ENCODE data around the gene IGIP.

The IGIP gene

DNA sequence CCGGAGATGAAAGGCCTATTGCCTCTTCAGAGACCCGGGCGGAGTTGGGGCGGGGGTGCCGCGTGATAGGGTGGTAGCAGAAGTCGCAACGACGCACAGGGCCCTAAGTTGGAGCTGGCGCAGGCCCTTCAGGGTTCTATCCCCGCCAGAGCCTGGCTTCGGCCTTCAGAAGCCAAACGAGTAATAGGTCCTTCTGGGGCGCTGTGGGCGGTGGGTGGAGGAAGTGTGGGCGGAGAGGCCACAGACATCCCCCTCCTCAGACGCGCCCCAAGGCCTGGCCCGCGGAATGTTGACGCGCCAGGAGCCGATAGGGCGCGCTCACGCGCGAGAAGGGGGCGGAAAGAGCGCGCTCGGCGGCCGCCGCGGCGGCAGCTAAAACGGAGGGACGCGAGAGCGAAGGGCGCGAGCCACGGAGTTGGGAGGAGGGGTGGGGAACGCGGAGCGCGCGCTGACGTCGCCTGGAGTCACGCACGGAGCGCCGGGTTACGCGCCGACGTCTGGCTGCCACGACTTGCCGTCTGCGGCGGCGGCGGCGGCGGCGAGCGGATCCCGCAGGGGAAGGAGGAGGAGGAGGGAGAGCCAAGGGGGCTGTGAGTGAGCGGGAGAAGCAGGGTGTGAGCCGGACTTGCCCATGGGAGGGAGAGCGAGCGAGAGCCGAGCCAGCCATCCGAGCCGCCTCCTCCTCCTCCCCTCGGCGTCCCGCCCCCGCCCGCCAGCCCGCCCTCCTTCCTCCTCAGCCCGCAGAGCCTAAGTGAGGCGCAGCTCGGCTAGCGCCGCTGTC, 18.2 kb upstream of the IGIP start:
- Mint-ChIP-seq H3K27ac (peak overlapping the region; percentile 99), H3K36me3 (no peaks in the 10 kb centered on the region), H3K9me3 (no peaks in the 10 kb centered on the region), H3K4me3 (peak overlapping the region; percentile 95), H3K27me3 (no peaks in the 10 kb centered on the region), H3K4me1 (peaks cover 23% of the 10 kb centered on the region)
- ATAC-seq (ENCODE audit: low read depth) (peak; percentile 84), DNase-seq (ENCODE audit: low spot score in 2 of 2) (peak; percentile 91 to 93)

DNA sequence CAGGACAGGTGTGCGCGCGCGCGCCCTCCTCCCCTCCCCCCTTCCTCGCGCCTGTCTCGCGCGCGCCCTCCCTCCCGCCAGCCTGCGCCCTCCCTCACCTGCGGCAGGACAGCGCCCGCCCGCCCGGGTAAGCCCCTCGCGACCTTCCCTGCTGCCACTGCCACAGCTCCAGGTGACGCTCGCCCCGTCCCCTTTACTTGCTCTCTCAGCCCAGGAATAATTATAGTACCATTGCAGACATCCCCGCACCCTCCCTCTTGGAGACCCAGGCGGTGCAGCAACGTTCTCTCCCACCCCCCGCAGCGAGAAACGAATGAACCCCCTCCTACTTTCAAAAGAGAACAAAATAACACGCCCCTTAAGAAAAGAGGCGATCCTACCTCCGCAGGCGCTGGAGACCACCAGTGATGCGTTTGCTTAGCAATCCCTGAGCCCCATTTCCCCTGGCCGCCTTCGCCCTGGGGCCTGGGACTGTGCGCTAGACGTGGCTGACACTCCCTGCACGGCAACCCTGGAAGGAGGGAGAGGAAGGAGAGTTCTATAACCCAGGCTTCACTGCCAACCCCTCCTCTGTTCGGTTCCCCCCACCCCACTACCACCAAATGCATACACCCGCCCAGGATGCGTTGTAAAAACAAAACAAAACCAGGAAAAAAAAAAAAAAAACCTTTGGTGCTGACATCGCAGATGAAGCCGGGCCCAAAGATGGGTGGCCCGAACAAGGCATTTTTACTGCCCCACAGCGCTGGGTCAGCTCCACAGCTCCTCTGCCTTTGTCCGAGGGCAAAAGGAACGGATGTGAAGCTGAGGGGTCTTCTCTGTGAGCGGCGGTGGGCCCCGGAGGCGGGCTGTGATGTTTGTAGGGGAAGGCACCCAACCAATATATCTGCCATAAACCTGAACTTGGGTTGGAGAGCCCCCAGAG, 17.4 kb upstream of the IGIP start:
- peak in 1 of 2 donors; percentile 19 for DNase-seq (ENCODE audit: low spot score in 2 of 2)
- no peaks in the 10 kb centered on the region for H3K27me3 Mint-ChIP-seq
- peaks cover 26% of the 10 kb centered on the region for H3K4me1 Mint-ChIP-seq
- no peaks in the 10 kb centered on the region for H3K9me3 Mint-ChIP-seq
- no peaks in the 10 kb centered on the region for H3K36me3 Mint-ChIP-seq
- ATAC-seq (ENCODE audit: low read depth) = no peak
- H3K4me3 Mint-ChIP-seq = peak overlapping the region; percentile 95
- peak overlapping the region; percentile 99 for H3K27ac Mint-ChIP-seq

DNA sequence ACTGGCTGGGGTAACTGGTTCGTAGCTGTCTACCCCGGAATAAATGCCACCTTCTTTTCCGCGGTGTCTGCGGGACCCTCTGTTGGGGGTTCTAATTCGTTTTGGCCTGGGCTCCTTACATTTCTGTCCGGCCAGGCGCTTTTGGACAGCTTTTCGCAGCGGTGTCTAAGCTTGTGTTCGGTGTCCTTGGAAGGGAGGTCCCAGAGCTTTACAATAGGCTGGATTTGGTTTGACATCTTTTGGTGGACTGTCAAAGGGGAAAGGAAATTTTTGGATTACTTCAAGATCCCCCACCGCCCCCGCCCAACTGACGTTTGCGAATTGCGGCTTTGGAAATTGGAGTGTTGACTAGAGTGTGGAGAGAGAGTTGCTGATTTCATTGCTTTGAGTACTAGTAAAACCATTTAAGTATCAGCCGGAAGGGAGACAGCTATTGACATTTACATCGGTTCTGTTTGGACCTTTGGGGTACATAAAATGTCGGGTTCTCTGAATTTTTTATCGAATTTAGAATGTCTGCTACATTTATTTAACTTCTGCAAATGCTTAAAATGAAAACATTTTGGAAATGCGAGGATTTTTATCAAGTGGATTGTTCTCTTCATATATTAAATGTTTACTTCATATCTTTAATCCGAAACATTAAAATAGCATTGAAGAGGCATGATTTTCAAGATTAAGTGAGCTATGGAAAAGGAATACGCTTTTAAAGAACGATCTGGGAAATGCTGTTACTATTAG, 16.5 kb upstream of the IGIP start:
- Mint-ChIP-seq H3K4me1 (peaks cover 26% of the 10 kb centered on the region), H3K36me3 (no peaks in the 10 kb centered on the region), H3K27me3 (no peaks in the 10 kb centered on the region), H3K4me3 (peak overlapping the region; percentile 95), H3K9me3 (no peaks in the 10 kb centered on the region), H3K27ac (peak overlapping the region; percentile 99)
- no peak for DNase-seq (ENCODE audit: low spot score in 2 of 2)
- ATAC-seq (ENCODE audit: low read depth) = no peak

DNA sequence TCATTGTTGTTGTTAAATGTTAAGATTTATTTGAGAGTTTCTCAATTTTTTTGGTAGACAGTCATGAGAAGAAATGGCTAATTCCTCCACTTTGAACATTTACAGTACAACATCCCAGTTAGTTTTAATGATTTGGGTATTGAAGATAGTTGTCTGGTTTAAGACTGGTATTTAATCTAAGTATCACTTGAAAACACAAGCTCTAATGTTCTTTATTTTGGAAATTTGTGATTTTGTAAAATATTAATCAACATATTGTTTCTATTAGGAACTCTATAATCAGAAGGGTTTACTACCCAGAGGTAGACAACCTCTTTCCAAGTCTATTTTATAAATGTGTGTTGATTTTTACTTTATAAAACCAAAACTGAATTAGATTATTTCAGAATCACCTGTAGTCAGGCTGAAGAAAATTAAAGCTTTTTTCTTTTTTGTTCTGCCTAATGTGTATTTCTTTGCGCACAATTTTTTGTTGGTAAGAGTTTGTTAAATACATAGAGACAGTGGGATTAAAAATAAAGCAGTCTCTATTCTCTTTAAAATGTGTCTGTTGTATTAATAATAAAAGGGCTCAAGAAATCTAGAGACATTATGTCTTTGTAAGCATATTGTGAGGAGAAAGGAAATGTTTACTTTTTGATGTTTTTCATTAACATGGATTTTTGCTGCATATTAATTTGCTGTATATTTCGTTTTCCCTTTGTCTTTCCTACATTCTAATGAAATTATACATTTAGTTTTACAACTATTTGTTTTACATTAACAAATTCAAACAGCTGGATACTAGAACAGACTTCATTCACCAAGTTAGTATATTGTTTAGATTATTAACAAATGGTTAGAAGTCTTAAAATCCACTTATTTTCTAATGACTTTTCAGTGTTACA, 15.7 kb upstream of the IGIP start:
- Mint-ChIP-seq H3K36me3 (no peaks in the 10 kb centered on the region), H3K27me3 (no peaks in the 10 kb centered on the region), H3K4me3 (no peak overlapping the region), H3K27ac (no peak overlapping the region), H3K4me1 (peaks cover 30% of the 10 kb centered on the region), H3K9me3 (no peaks in the 10 kb centered on the region)
- DNase-seq (ENCODE audit: low spot score in 2 of 2) = no peak
- no peak for ATAC-seq (ENCODE audit: low read depth)

- no peak overlapping the region for H3K4me3 Mint-ChIP-seq
- ATAC-seq (ENCODE audit: low read depth) (no peak), DNase-seq (ENCODE audit: low spot score in 2 of 2) (no peak)
- no peak overlapping the region for H3K27ac Mint-ChIP-seq
- no peaks in the 10 kb centered on the region for H3K27me3 Mint-ChIP-seq
- no peaks in the 10 kb centered on the region for H3K36me3 Mint-ChIP-seq
- H3K9me3 Mint-ChIP-seq = no peaks in the 10 kb centered on the region
- peaks cover 31% of the 10 kb centered on the region for H3K4me1 Mint-ChIP-seq
These were observed 15.1 kb upstream of the IGIP start for GRCh38 chr5:140110646-140110957.

- Mint-ChIP-seq H3K36me3 (no peaks in the 10 kb centered on the region), H3K27me3 (no peaks in the 10 kb centered on the region), H3K4me1 (peaks cover 32% of the 10 kb centered on the region), H3K9me3 (no peaks in the 10 kb centered on the region), H3K4me3 (peak overlapping the region; percentile 52), H3K27ac (peak overlapping the region; percentile 32)
- no peak for ATAC-seq (ENCODE audit: low read depth)
- no peak for DNase-seq (ENCODE audit: low spot score in 2 of 2)
These were observed 14.5 kb upstream of the IGIP start for GRCh38 chr5:140111011-140111858.

GRCh38 chr5:140111859-140112551, 13.7 kb upstream of the IGIP start:
- ATAC-seq (ENCODE audit: low read depth) (no peak), DNase-seq (ENCODE audit: low spot score in 2 of 2) (peak in 1 of 2 donors; percentile 12)
- Mint-ChIP-seq H3K27ac (peak overlapping the region; percentile 32), H3K9me3 (no peaks in the 10 kb centered on the region), H3K27me3 (no peaks in the 10 kb centered on the region), H3K4me3 (peak overlapping the region; percentile 52), H3K4me1 (peaks cover 36% of the 10 kb centered on the region), H3K36me3 (no peaks in the 10 kb centered on the region)

DNA sequence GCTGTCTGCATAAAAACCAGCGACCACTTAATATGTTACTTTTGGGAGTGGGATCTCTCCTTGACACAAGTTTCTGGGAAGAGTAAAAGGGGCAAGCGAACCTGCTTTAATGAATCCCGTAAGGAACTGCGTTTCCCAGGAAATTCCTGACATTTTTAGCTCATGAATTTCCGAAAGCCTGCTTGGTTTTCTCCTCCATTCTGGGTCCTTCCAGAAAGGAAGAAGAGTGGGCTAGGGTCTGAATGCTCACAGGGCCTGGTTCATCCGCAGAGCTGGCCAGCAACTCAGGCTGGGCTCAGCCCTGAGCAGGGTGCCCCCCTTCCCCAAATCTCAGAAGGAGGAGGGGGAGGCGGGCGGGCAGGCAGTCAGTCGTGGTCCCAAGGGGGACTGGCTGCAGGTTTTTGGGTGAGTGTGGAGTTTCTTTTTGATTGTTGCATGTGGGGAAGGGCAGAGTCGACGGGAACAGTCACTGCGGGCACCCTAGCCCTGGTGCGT, 13.0 kb upstream of the IGIP start:
- Mint-ChIP-seq H3K27ac (peak overlapping the region; percentile 24), H3K4me1 (peaks cover 39% of the 10 kb centered on the region), H3K27me3 (no peaks in the 10 kb centered on the region), H3K4me3 (peak overlapping the region; percentile 96), H3K36me3 (no peaks in the 10 kb centered on the region), H3K9me3 (no peaks in the 10 kb centered on the region)
- DNase-seq (ENCODE audit: low spot score in 2 of 2) (no peak), ATAC-seq (ENCODE audit: low read depth) (no peak)

DNA sequence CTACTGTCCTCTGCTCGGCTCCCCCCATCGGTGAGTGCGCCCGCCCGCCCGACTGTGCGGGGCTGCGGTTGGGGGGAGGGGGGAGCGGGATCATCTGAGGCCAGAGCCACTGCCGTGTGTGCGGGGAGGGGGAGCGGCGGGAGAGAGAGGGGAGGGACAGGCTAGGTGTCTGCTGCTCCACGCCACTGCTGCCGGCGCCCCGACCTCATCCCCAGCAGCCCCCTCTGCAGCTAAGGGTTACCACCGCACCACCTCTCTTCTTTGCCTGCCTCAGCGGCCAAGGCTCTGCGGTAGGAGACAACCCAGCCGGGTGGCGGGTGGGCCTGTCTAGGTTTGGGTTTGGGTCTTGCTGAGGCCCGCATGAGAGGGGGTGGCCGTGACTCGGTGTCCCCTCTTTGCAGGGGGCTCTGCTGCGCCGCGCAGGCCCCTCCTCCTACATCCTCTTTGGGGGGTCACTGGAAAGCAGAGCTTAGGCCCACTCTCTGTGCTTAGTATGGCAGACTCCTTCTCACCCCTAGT, 12.5 kb upstream of the IGIP start:
- Mint-ChIP-seq H3K4me3 (peak overlapping the region; percentile 96), H3K27me3 (no peaks in the 10 kb centered on the region), H3K9me3 (no peaks in the 10 kb centered on the region), H3K4me1 (peaks cover 41% of the 10 kb centered on the region), H3K36me3 (no peaks in the 10 kb centered on the region), H3K27ac (peak overlapping the region; percentile 24)
- ATAC-seq (ENCODE audit: low read depth) = no peak
- DNase-seq (ENCODE audit: low spot score in 2 of 2) = no peak

GRCh38 chr5:140113699-140114263, 12.0 kb upstream of the IGIP start, which contains the start of gene PURA:
Gene PURA, plus strand, starts transcription at chr5:140114109. Its CDS starts 73 bp downstream, at chr5:140114182.
- H3K9me3 Mint-ChIP-seq = no peaks in the 10 kb centered on the region

GRCh38 chr5:140114341-140115185, 11.2 kb upstream of the IGIP start:
- DNase-seq (ENCODE audit: low spot score in 2 of 2) (peak; percentile 26 to 54), ATAC-seq (ENCODE audit: low read depth) (peak; percentile 10)
- no peaks in the 10 kb centered on the region for H3K27me3 Mint-ChIP-seq
- H3K9me3 Mint-ChIP-seq = no peaks in the 10 kb centered on the region
- peaks cover 39% of the 10 kb centered on the region for H3K4me1 Mint-ChIP-seq
- H3K36me3 Mint-ChIP-seq = no peaks in the 10 kb centered on the region
- peak overlapping the region; percentile 96 for H3K4me3 Mint-ChIP-seq
- H3K27ac Mint-ChIP-seq = peak overlapping the region; percentile 95

More at GRCh38 chr5:140113699-140114263, 12.0 kb upstream of the IGIP start, which contains the start of gene PURA:
- Mint-ChIP-seq H3K4me1 (peaks cover 43% of the 10 kb centered on the region), H3K4me3 (peak within 1 kb of the TSS; percentile 96), H3K27ac (peak within 1 kb of the TSS; percentile 95), H3K36me3 (no peaks in the 10 kb centered on the region), H3K27me3 (no peaks in the 10 kb centered on the region)
- peak; percentile 96 to 97 for DNase-seq (ENCODE audit: low spot score in 2 of 2)
- peak; percentile 89 for ATAC-seq (ENCODE audit: low read depth)
